Neural progenitor cell (in vitro differentiated cells): ENCODE data around the gene NPPB. TPM values are rescaled to one million over a fixed set of nuclear protein-coding genes. Genes with fewer than 3 reads are reported as not detected.

ENCODE experiments used
- DNase-seq: peaks from one replicate; pipeline ENCODE4 v3.0.0-alpha.2; 2016; ENCODE audit warnings: low spot score
- H2AFZ ChIP-seq: fragments of 200-600 bp; sonication (generic); replicated peaks from 2 replicates; pipeline ENCODE4 v1.6.1; 2016; ENCODE audit warnings: antibody characterized with exemption
- H3F3A ChIP-seq: fragments of 200-600 bp; sonication (generic); 2 replicates; pipeline ENCODE4 v1.6.1; 2016; ENCODE audit warnings: antibody characterized with exemption, low read depth
- H3K27ac ChIP-seq: fragments of 200-600 bp; sonication (generic); 2 replicates; pipeline ENCODE4 v1.5.1; 2016; ENCODE audit warnings: mild to moderate bottlenecking
- H3K27me3 ChIP-seq: fragments of 200-600 bp; sonication (generic); 2 replicates; pipeline ENCODE4 v1.6.1; 2016; ENCODE audit warnings: mild to moderate bottlenecking, moderate library complexity
- H3K36me3 ChIP-seq: fragments of 200-600 bp; sonication (generic); 2 replicates; pipeline ENCODE4 v1.5.1; 2016
- H3K4me1 ChIP-seq: fragments of 200-600 bp; sonication (generic); 2 replicates; pipeline ENCODE4 v1.6.1; 2016; ENCODE audit warnings: mixed run types
- H3K4me2 ChIP-seq: fragments of 200-600 bp; sonication (generic); 2 replicates; pipeline ENCODE4 v1.6.1; 2016
- H3K4me3 ChIP-seq: fragments of 200-600 bp; sonication (generic); 2 replicates; pipeline ENCODE4 v1.5.1; 2016
- H3K79me2 ChIP-seq: fragments of 200-600 bp; sonication (generic); 2 replicates; pipeline ENCODE4 v1.6.1; 2016; ENCODE audit warnings: low read depth
- H3K9ac ChIP-seq: fragments of 200-600 bp; sonication (generic); 2 replicates; pipeline ENCODE4 v1.6.1; 2016
- H3K9me3 ChIP-seq: fragments of 200-600 bp; sonication (generic); 2 replicates; pipeline ENCODE4 v1.5.1; 2016; ENCODE audit warnings: low read depth
- H4K20me1 ChIP-seq: fragments of 200-600 bp; sonication (generic); 2 replicates; pipeline ENCODE4 v1.6.1; 2016; ENCODE audit warnings: low read depth
- H3K27ac Mint-ChIP-seq: 3 replicates; pipeline ENCODE4 v1.8.0; 2021; ENCODE audit warnings: mixed read lengths
- H3K27me3 Mint-ChIP-seq: 2 replicates; pipeline ENCODE4 v1.8.0; 2022; ENCODE audit warnings: low read depth, mild to moderate bottlenecking, inconsistent platforms, moderate library complexity, mixed read lengths; ENCODE audit not compliant: insufficient read depth
- H3K36me3 Mint-ChIP-seq: 3 replicates; pipeline ENCODE4 v1.8.0; 2021; ENCODE audit warnings: mixed read lengths
- H3K4me1 Mint-ChIP-seq: 3 replicates; pipeline ENCODE4 v1.8.0; 2021; ENCODE audit warnings: mixed read lengths
- H3K4me3 Mint-ChIP-seq: 3 replicates; pipeline ENCODE4 v1.8.0; 2021; ENCODE audit warnings: mild to moderate bottlenecking, moderate library complexity, mixed read lengths
- H3K9me3 Mint-ChIP-seq: 3 replicates; pipeline ENCODE4 v1.8.0; 2020; ENCODE audit warnings: mixed read lengths
- CTCF ChIP-seq: fragments of 200-600 bp; sonication (generic); IDR thresholded peaks from 2 replicates; pipeline ENCODE4 v1.5.1; 2017; ENCODE audit warnings: antibody characterized with exemption, mild to moderate bottlenecking
- EZH2 ChIP-seq: fragments of 200-600 bp; sonication (generic); IDR thresholded peaks from 2 replicates; pipeline ENCODE4 v1.6.1; 2017; ENCODE audit warnings: antibody characterized with exemption, mild to moderate bottlenecking, moderate library complexity
- EZH2phosphoT487 ChIP-seq: fragments of 200-600 bp; sonication (generic); IDR thresholded peaks from 2 replicates; pipeline ENCODE4 v1.6.1; 2017; ENCODE audit warnings: antibody characterized with exemption
- total RNA-seq: library from RNA; depleted of rRNA; stranded (reverse); fragments of >200 nt; gene quantifications from 2 replicates; pipeline ENCODE4 v1.2.3, GENCODE V29; 2015; ENCODE audit warnings: low replicate concordance

Gene NPPB
- total RNA-seq, 1 donor from 2014 or later = not detected

DNA sequence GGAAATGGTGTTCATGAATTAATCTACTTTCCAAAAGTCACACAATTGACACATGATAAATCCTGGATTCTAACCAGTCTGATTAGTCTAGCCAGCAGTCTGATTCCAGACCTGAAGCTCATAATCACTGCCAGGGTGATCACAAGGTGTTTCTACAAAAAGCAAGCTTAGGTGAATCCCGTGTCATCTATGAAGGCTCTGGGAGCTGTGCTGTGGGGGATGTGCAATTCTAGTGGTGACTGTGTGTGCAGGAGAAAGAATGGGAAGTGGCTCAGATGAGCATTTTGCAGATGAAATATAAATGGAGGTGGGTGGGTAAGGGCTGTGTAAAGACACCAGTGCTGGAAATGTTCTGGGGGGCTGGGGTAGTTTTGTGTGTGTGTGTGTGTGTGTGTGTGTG, 1.8 kb upstream of the NPPB start:
- H3K27ac ChIP-seq = no peak overlapping the region
- DNase-seq = no peak
- no peaks in the 10 kb centered on the region for H3K9me3 ChIP-seq
- H3K4me2 ChIP-seq = no peak overlapping the region
- TF ChIP-seq CTCF = no peak
- H3K79me2 ChIP-seq = no peaks in the 10 kb centered on the region
- H4K20me1 ChIP-seq = peaks cover 16% of the 10 kb centered on the region
- no peak overlapping the region for H3K4me3 ChIP-seq
- Mint-ChIP-seq H3K4me1 (peaks cover 5% of the 10 kb centered on the region), H3K27me3 (peaks cover 31% of the 10 kb centered on the region), H3K9me3 (no peaks in the 10 kb centered on the region), H3K36me3 (no peaks in the 10 kb centered on the region), H3K27ac (no peak overlapping the region), H3K4me3 (no peak overlapping the region)
- peaks cover 68% of the 10 kb centered on the region for H3K27me3 ChIP-seq
- H3F3A ChIP-seq = no peaks in the 10 kb centered on the region
- no peak overlapping the region for H2AFZ ChIP-seq
- H3K9ac ChIP-seq = no peak overlapping the region
- H3K4me1 ChIP-seq = no peaks in the 10 kb centered on the region
- H3K36me3 ChIP-seq = no peaks in the 10 kb centered on the region

- H3K4me1 Mint-ChIP-seq = peaks cover 5% of the 10 kb centered on the region
- H3K36me3 Mint-ChIP-seq = no peaks in the 10 kb centered on the region
- H4K20me1 ChIP-seq = peaks cover 16% of the 10 kb centered on the region
- TF ChIP-seq EZH2phosphoT487 (no peak), EZH2 (no peak), CTCF (no peak)
- H3K27ac Mint-ChIP-seq = no peak overlapping the region
- H3K79me2 ChIP-seq = no peaks in the 10 kb centered on the region
- H3K4me3 Mint-ChIP-seq = no peak overlapping the region
- H3K27ac ChIP-seq = no peak overlapping the region
- DNase-seq = no peak
- no peaks in the 10 kb centered on the region for H3K4me1 ChIP-seq
- H3F3A ChIP-seq = no peaks in the 10 kb centered on the region
- H3K27me3 ChIP-seq = peaks cover 68% of the 10 kb centered on the region
- H3K4me2 ChIP-seq = no peak overlapping the region
- no peaks in the 10 kb centered on the region for H3K36me3 ChIP-seq
- H3K9me3 ChIP-seq = no peaks in the 10 kb centered on the region
- no peaks in the 10 kb centered on the region for H3K9me3 Mint-ChIP-seq
- no peak overlapping the region for H3K4me3 ChIP-seq
- no peak overlapping the region for H3K9ac ChIP-seq
- peaks cover 31% of the 10 kb centered on the region for H3K27me3 Mint-ChIP-seq
- H2AFZ ChIP-seq = no peak overlapping the region
Measured at GRCh38 chr1:11860083-11860482, 1.3 kb upstream of the NPPB start.

- Mint-ChIP-seq H3K4me3 (no peak overlapping the region), H3K9me3 (no peaks in the 10 kb centered on the region), H3K36me3 (no peaks in the 10 kb centered on the region), H3K27ac (no peak overlapping the region), H3K27me3 (peaks cover 33% of the 10 kb centered on the region), H3K4me1 (peaks cover 5% of the 10 kb centered on the region)
- DNase-seq = peak; percentile 91
- Histone ChIP-seq H3K4me3 (peak overlapping the region; percentile 8), H3F3A (no peaks in the 10 kb centered on the region), H3K27ac (no peak overlapping the region), H3K4me2 (peak overlapping the region; percentile 55), H3K4me1 (no peaks in the 10 kb centered on the region), H3K9me3 (no peaks in the 10 kb centered on the region), H3K79me2 (no peaks in the 10 kb centered on the region), H3K9ac (no peak overlapping the region), H2AFZ (no peak overlapping the region), H3K27me3 (peaks cover 68% of the 10 kb centered on the region), H3K36me3 (no peaks in the 10 kb centered on the region), H4K20me1 (peaks cover 16% of the 10 kb centered on the region)
- TF ChIP-seq EZH2 (peak; percentile 69), EZH2phosphoT487 (no peak), CTCF (peak; percentile 55)
Measured at GRCh38 chr1:11858968-11859871, 475 bp upstream of the NPPB start.
